ENCODE data around the gene NCKAP5.
"Not testable (repeated sequence)": the region's sequence is repeated elsewhere in the genome, so short reads cannot be mapped to it uniquely, and the experiment has no call there.

Gene NCKAP5

GRCh38 chr2:132703396-132703795 is 864.9 kb downstream of the NCKAP5 start:
- no peak for DNase-seq (ENCODE audit: low read depth)

- no peak for DNase-seq (ENCODE audit: low read depth)
Measured at GRCh38 chr2:132701810-132702209, 866.5 kb downstream of the NCKAP5 start.

GRCh38 chr2:132699802-132700201 is 868.5 kb downstream of the NCKAP5 start:
- DNase-seq (ENCODE audit: low read depth) = not testable (repeated sequence)

GRCh38 chr2:132698347-132698746 is 869.9 kb downstream of the NCKAP5 start:
- DNase-seq (ENCODE audit: low read depth) = not testable (repeated sequence)

GRCh38 chr2:132697556-132698205 is 870.6 kb downstream of the NCKAP5 start:
- no peak for DNase-seq (ENCODE audit: low read depth)

GRCh38 chr2:132692816-132693215 is 875.4 kb downstream of the NCKAP5 start:
- no peak for DNase-seq (ENCODE audit: low read depth)

GRCh38 chr2:132691556-132691955 is 876.7 kb downstream of the NCKAP5 start:
- DNase-seq (ENCODE audit: low read depth) = no peak

- DNase-seq (ENCODE audit: low read depth) = no peak
Measured at GRCh38 chr2:132690664-132691303, 877.5 kb downstream of the NCKAP5 start.

- no peak for DNase-seq (ENCODE audit: low read depth)
Measured at GRCh38 chr2:132681766-132682165, 886.5 kb downstream of the NCKAP5 start.

- DNase-seq (ENCODE audit: low read depth) = no peak
Measured at GRCh38 chr2:132680544-132680943, 887.7 kb downstream of the NCKAP5 start.

GRCh38 chr2:132678483-132678882 is 889.8 kb downstream of the NCKAP5 start:
- DNase-seq (ENCODE audit: low read depth) = no peak

- DNase-seq (ENCODE audit: low read depth) = no peak
Measured at GRCh38 chr2:132677661-132678060, 890.6 kb downstream of the NCKAP5 start.

- no peak for DNase-seq (ENCODE audit: low read depth)
Measured at GRCh38 chr2:132676999-132677398, 891.3 kb downstream of the NCKAP5 start.

GRCh38 chr2:132671151-132671835 is 897.0 kb downstream of the NCKAP5 start:
- no peak for DNase-seq (ENCODE audit: low read depth)

- DNase-seq (ENCODE audit: low read depth) = no peak
Measured at GRCh38 chr2:132670496-132671150, 897.6 kb downstream of the NCKAP5 start.

- DNase-seq (ENCODE audit: low read depth) = no peak
Measured at GRCh38 chr2:132669908-132670495, 898.3 kb downstream of the NCKAP5 start, which contains the start of gene LYPD1. Gene LYPD1, minus strand, starts transcription at chr2:132670205. Its CDS starts 273 bp downstream, at chr2:132669932.

- DNase-seq (ENCODE audit: low read depth) = no peak
Measured at GRCh38 chr2:132668987-132669907, 899.0 kb downstream of the NCKAP5 start.

GRCh38 chr2:132668189-132668823 is 900.0 kb downstream of the NCKAP5 start:
- DNase-seq (ENCODE audit: low read depth) = no peak

- DNase-seq (ENCODE audit: low read depth) = no peak
Measured at GRCh38 chr2:132667706-132668105, 900.6 kb downstream of the NCKAP5 start.

GRCh38 chr2:132665401-132666140 is 902.7 kb downstream of the NCKAP5 start:
- no peak for DNase-seq (ENCODE audit: low read depth)
